Subcutaneous abdominal adipose tissue (tissue), 5 donors: Measurements from ENCODE around the gene PSMC3IP.
"Not testable (repeated sequence)": the region's sequence is repeated elsewhere in the genome, so short reads cannot be mapped to it uniquely, and the experiment has no call there.

Experiments
- H3K27ac ChIP-seq: one replicate; pipeline ENCODE4 v1.7.0; 2013; ENCODE audit warnings: low read depth, mild to moderate bottlenecking, inconsistent platforms, low read length, moderate library complexity
- H3K27me3 ChIP-seq, 5 donors: one replicate each; pipeline ENCODE4 v1.7.0; 2013; ENCODE audit warnings: low read length in 5 of 5, inconsistent platforms in 1 of 5; ENCODE audit not compliant: control insufficient read depth in 5 of 5, insufficient read depth in 4 of 5
- H3K36me3 ChIP-seq, 5 donors: one replicate each; pipeline ENCODE4 v1.7.0; 2013; ENCODE audit warnings: low read length in 5 of 5; ENCODE audit not compliant: control insufficient read depth in 5 of 5, insufficient read depth in 5 of 5
- H3K4me1 ChIP-seq, 5 donors: one replicate each; pipeline ENCODE4 v1.7.0; 2013; ENCODE audit warnings: low read length in 5 of 5, mild to moderate bottlenecking in 3 of 5, moderate library complexity in 1 of 5; ENCODE audit not compliant: control insufficient read depth in 5 of 5, insufficient read depth in 5 of 5
- H3K4me3 ChIP-seq, 5 donors: one replicate each; pipeline ENCODE4 v1.7.0; 2013; ENCODE audit warnings: low read length in 5 of 5, low read depth in 1 of 5
- H3K9ac ChIP-seq, 5 donors: one replicate each; pipeline ENCODE4 v1.7.0; 2013; ENCODE audit warnings: low read length in 5 of 5, mild to moderate bottlenecking in 4 of 5, moderate library complexity in 3 of 5
- H3K9me3 ChIP-seq, 5 donors: one replicate each; pipeline ENCODE4 v1.7.0; 2013; ENCODE audit warnings: low read length in 5 of 5; ENCODE audit not compliant: control insufficient read depth in 5 of 5
- donor health status: healthy.
- donor health status: healthy.
- donor health status: healthy.
- donor health status: healthy.
- donor health status: healthy.

The PSMC3IP gene

DNA sequence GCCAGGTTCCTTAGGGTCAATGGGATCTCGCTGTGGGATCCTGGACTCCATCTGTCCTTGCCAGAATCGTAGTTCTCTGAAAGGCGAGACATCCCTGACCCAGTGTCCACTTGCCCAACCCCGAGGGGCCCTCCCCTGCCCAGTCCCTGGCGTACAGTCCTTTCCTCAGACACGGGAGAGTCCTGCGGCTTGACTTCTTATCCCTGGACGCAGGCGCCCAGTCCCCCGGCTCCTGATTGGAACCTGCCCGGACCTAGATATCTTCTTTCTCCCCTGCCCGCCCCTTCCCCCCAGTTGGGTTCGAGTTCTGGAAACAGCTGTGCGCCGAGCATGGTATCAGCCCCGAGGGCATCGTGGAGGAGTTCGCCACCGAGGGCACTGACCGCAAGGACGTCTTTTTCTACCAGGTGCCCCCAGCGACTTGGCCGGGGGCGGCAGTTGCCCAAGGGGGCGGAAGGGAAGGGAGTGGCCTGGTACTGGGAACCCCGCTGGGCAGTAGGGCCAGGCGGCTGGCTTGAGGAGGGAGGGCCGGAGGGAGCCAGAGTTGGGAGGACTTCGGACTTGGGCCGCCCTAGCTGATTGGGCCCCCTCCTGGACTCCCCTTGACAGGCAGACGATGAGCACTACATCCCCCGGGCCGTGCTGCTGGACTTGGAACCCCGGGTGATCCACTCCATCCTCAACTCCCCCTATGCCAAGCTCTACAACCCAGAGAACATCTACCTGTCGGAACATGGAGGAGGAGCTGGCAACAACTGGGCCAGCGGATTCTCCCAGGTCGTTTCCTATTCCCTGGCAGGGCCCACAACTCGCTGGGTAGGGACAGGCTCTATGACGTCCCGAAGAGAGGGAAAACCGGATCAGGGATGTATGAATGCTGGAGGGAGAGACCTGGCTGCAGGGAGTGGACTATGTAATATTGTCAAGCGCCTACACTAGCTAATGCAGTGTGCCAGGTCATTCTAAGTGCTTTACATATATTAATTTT is 32.6 kb upstream of the PSMC3IP start:
- peaks cover 0 to 44% (median 35%) of the 10 kb centered on the region in 5 donors for H3K4me1 ChIP-seq
- peak overlapping the region; percentile 80 for H3K27ac ChIP-seq
- H3K4me3 ChIP-seq = peak overlapping the region; percentile 85 to 99 (median 94)
- H3K36me3 ChIP-seq = peaks cover 0 to 35% (median 31%) of the 10 kb centered on the region in 5 donors
- not testable (repeated sequence) for H3K27me3 ChIP-seq, H3K9me3 ChIP-seq
- H3K9ac ChIP-seq = peak overlapping the region; percentile 52 to 91 (median 76)

DNA sequence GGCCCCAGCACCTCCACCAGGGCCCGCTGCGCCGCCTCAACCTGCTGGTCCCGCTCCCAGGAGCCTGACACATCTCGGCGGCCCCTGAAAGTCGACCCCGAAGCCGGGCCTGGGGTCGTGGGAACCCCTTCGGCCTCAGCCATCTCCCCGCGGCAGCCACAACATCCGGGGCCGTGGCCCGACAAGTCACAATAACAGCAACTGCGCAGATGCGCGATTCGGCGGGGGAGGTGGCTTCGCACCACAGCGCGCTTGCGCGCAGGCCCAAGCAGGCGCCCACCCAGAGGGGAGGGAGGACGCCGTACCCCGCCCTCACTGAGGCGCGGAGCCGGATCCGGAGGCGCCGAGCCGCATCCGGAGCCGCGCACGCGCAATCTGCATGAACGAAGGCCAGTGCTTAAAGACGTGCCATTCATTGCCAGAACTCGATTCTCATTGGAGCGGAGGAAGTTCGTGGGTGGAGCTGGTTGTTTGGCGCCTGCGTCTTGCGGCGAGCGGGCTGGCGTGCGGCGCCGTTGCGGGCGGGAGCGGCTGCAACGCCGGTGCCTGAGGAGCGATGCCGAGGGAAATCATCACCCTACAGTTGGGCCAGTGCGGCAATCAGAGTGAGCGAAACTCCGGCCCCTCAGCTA is 31.8 kb upstream of the PSMC3IP start, which contains the start of the genes RETREG3 and TUBG1:
TSS of gene RETREG3 (minus strand) at position 193 of the 632 bp plus-strand sequence. CDS start at position 143, 50 bp downstream.
TSS of gene TUBG1 (plus strand) at position 502 of the 632 bp plus-strand sequence. CDS start at position 557, 55 bp downstream.
- H3K4me3 ChIP-seq = peak within 1 kb of the TSS; percentile 89 to 99 (median 97)

DNA sequence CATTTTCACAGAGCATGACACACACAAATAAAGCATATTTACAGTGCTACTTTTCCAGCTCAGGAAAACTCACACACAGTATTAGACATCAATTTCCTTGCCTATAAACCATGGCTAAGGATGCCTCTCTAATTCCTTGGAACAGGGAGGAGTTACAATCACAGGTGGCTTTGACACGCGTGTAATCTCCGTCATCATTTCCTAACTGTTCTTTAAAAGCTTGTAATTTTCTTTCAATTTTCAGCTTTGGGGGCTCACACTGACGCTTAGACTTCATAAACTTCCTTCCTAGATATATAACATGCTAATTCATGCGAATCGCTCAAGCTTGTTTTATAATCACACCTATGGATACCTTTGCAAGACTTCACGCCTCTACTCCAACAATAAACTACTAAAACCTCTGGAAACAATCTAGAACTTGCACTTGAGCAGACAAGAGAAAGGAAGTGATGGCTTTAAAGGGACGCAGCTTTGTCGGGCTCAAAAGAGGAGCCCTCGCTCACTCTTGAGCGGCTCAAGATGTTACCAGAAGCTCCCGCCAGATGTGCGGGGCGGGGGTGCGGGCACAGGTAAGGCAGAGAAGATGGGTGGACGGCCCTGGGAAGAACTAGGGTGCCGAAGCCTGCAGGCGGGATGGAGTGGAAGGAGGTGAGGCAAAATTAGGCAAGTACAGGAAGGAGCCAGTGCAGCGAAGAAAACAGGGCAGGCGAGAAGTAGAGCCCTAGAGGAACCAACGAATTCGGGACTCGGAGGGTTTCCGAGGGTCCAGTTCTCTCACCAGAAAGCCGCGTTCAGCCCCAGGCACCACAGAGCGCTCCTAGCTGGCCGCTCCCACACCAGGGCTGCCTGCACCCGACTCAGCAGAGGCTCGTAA is 31.0 kb upstream of the PSMC3IP start:
- Histone ChIP-seq H3K36me3 (peaks cover 0 to 20% (median 17%) of the 10 kb centered on the region in 5 donors), H3K4me1 (peaks cover 0 to 44% (median 35%) of the 10 kb centered on the region in 5 donors), H3K9me3 (no peaks in the 10 kb centered on the region), H3K9ac (peak overlapping the region; percentile 87 to 98 (median 92)), H3K27ac (peak overlapping the region; percentile 86), H3K4me3 (peak overlapping the region; percentile 86 to 99 (median 97)), H3K27me3 (no peaks in the 10 kb centered on the region)

More for the DNA sequence above, 31.8 kb upstream of the PSMC3IP start, which contains the start of the genes RETREG3 and TUBG1:
- Histone ChIP-seq H3K36me3 (peaks cover 0 to 27% (median 23%) of the 10 kb centered on the region in 5 donors), H3K27ac (peak within 1 kb of the TSS; percentile 86), H3K9me3 (no peaks in the 10 kb centered on the region), H3K27me3 (no peaks in the 10 kb centered on the region), H3K4me1 (peaks cover 0 to 44% (median 35%) of the 10 kb centered on the region in 5 donors), H3K9ac (peak within 1 kb of the TSS; percentile 87 to 98 (median 92))

DNA sequence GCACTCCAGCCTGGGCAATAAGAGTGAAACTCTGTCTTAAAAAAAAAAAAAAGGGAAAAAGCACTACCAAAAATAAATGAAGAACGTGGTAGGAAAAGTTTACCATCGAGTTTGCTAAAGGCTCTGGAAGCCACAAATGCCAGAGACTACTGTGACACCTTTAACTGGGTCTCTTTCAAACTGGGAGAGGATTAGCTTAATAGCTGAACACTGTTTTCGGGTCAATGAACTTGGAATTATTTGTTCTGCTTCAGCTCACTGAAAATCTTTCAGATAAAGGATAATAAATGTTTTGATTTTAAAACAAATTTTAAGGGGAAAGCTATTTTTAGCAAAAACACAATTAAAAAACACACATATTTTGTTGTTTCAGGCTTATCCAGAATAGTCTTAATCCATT is 30.2 kb upstream of the PSMC3IP start:
- Histone ChIP-seq H3K4me3 (peak overlapping the region; percentile 86 to 99 (median 97)), H3K9ac (peak overlapping the region; percentile 87 to 98 (median 92)), H3K27me3 (no peaks in the 10 kb centered on the region), H3K9me3 (no peaks in the 10 kb centered on the region), H3K27ac (no peak overlapping the region), H3K36me3 (peaks cover 0 to 15% (median 12%) of the 10 kb centered on the region in 5 donors), H3K4me1 (peaks cover 0 to 44% (median 35%) of the 10 kb centered on the region in 5 donors)

DNA sequence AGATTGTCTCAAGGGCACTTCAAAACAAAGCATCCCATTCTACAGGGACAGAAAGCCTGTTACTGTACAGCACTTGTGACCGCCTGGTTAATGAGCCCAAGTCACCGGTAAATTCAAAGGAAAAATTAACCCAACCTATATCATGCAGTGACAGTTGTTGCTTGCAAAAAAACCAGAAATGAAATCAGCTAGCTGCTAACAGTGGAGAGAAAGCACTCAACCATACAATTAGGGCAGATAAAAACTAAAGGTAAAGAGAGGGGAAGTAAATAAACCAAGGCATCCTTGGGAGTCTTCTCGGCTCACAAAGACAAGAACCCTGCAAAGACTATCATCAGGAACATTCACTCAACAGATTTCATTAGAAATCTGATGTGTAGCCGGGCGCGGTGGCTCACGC is 25.8 kb upstream of the PSMC3IP start:
- Histone ChIP-seq H3K36me3 (peaks cover 0 to 6% (median 2%) of the 10 kb centered on the region in 5 donors), H3K4me1 (peaks cover 0 to 39% (median 31%) of the 10 kb centered on the region in 5 donors), H3K27ac (no peak overlapping the region), H3K9ac (no peak overlapping the region), H3K27me3 (no peaks in the 10 kb centered on the region), H3K4me3 (no peak overlapping the region), H3K9me3 (no peaks in the 10 kb centered on the region)

DNA sequence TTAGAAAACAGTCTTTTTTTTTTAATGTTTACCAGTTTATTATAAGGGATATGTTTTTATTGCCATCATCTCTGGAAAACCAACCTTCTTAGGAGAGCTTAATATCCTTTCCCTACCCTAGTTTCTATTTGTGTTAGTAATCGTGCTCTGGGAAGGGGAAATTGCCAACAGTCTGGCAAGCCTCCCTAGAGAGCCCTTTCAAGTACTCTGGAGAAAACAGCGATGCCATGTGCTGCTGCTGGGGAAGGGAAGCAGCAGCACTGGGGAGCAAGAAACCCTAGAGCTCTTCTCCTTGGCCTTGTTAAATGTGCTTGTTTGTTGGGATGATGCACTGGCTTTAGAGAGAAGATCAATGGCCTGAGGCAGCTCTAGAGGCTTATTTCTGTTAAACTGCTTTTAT is 21.4 kb upstream of the PSMC3IP start:
- no peak overlapping the region for H3K27ac ChIP-seq

DNA sequence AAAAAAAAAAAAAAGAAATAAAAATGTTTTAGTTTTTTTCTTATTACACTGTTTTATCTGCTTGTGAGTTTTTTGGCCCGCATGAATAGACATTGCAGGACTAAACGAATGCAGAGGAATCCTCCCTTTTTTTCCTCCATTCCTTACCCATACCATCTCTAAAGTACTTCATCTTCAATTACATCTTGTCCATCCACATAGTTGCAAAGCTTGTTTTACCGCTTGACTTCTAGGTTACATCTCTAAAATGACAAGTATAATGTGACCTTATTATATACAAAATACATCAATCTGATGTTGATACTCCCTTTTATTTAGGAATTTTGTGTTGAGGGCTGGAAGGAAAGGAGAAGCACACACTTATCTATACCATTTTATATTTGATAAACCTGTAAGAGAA is 18.9 kb upstream of the PSMC3IP start:
- Histone ChIP-seq H3K4me3 (no peak overlapping the region), H3K4me1 (peaks cover 0 to 13% (median 10%) of the 10 kb centered on the region in 5 donors), H3K9me3 (no peaks in the 10 kb centered on the region), H3K9ac (no peak overlapping the region), H3K36me3 (peaks cover 3 to 16% (median 5%) of the 10 kb centered on the region in 5 donors), H3K27ac (no peak overlapping the region), H3K27me3 (no peaks in the 10 kb centered on the region)

More for the DNA sequence above, 21.4 kb upstream of the PSMC3IP start:
- Histone ChIP-seq H3K4me1 (peaks cover 0 to 13% (median 10%) of the 10 kb centered on the region in 5 donors), H3K27me3 (no peaks in the 10 kb centered on the region), H3K9ac (peak overlapping the region in 2 of 5 donors; percentile 9 to 46), H3K36me3 (peaks cover 0 to 11% (median 3%) of the 10 kb centered on the region in 5 donors), H3K4me3 (no peak overlapping the region), H3K9me3 (no peaks in the 10 kb centered on the region)

DNA sequence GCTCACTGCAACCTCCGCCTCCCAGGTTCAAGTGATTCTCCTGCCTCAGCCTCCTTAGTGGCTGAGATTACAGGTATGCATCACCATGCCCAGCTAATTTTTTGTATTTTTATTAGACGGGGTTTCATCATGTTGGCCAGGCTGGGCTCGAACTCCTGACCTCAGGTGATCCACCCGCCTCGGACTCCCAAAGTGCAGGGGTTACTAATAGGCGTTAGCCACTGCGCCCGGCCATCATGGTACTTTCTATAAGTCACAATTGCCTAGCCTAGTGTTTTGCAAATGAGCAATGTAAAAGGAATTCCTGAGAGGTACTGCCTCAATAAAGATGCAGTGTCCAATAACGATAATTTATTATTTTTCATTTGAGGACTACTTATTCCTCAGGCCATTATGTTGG is 13.9 kb upstream of the PSMC3IP start:
- Histone ChIP-seq H3K27ac (no peak overlapping the region), H3K36me3 (peaks cover 16 to 59% (median 41%) of the 10 kb centered on the region in 5 donors), H3K27me3 (no peaks in the 10 kb centered on the region)

DNA sequence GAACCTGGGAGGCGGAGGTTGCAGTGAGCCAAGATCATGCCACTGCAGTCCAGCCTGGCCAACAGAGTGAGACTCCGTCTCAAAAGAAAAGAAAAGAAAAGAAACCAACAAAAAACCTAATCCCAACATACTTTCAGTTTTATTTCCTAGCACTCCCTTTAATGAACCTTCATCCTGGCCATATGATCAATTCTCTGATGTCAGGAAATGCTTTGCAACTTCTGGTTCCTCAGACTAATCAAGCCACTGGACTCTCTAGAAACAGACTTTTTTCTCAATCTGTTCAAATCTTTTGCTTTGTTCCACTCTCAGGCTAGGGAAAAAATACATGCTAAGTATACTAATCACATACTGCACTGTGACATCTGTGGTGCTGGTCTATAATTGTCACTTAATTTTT is 13.4 kb upstream of the PSMC3IP start:
- Histone ChIP-seq H3K27ac (no peak overlapping the region), H3K9ac (no peak overlapping the region), H3K4me1 (peaks cover 0 to 15% (median 10%) of the 10 kb centered on the region in 5 donors), H3K36me3 (peaks cover 16 to 63% (median 44%) of the 10 kb centered on the region in 5 donors), H3K27me3 (no peaks in the 10 kb centered on the region), H3K9me3 (no peaks in the 10 kb centered on the region), H3K4me3 (no peak overlapping the region)

More for the DNA sequence above, 13.9 kb upstream of the PSMC3IP start:
- H3K9ac ChIP-seq = no peak overlapping the region
- H3K4me3 ChIP-seq = no peak overlapping the region
- no peaks in the 10 kb centered on the region for H3K9me3 ChIP-seq
- peaks cover 0 to 10% (median 5%) of the 10 kb centered on the region in 5 donors for H3K4me1 ChIP-seq
